GM12878 (cell line): ENCODE results near the gene MCRIP2. TPM values are rescaled to one million over a fixed set of nuclear protein-coding genes. Genes with fewer than 3 reads are reported as not detected.

Experiments
- BACH1 ChIP-seq: fragments of 450-650 bp; IDR thresholded peaks from 2 replicates; pipeline ENCODE4 v1.6.1; 2017; ENCODE audit warnings: mild to moderate bottlenecking, borderline replicate concordance
- BMI1 ChIP-seq: fragments of 450-650 bp; IDR thresholded peaks from 2 replicates; pipeline ENCODE4 v1.6.1; 2016; ENCODE audit warnings: mild to moderate bottlenecking, moderate library complexity, borderline replicate concordance
- CEBPB ChIP-seq, 2 experiments: fragments of 150-350 bp in 1 of 2; IDR thresholded peaks; 2 replicates each; pipeline ENCODE4 v1.6.1; 2012 to 2014; ENCODE audit warnings: low read depth in 2 of 2, low read length in 2 of 2, borderline replicate concordance in 1 of 2, inconsistent platforms in 1 of 2
- CREB1 ChIP-seq: IDR thresholded peaks from 2 replicates; pipeline ENCODE4 v1.6.1; 2012; ENCODE audit warnings: low read depth, mild to moderate bottlenecking, inconsistent platforms
- DPF2 ChIP-seq: fragments of 450-650 bp; IDR thresholded peaks from 2 replicates; pipeline ENCODE4 v1.6.1; 2017; ENCODE audit warnings: mild to moderate bottlenecking
- EGR1 ChIP-seq, 2 experiments: IDR thresholded peaks; 1 replicate in 1 of 2; 2 replicates in 1 of 2; pipeline ENCODE4 v1.6.1; 2011 to 2012; ENCODE audit warnings: low read depth in 2 of 2, low read length in 2 of 2, borderline replicate concordance in 1 of 2, mild to moderate bottlenecking in 1 of 2, moderate library complexity in 1 of 2
- ELK1 ChIP-seq: IDR thresholded peaks from 2 replicates; pipeline ENCODE4 v1.6.1; 2012; ENCODE audit warnings: low read depth, low read length, improper control_type of control experiment
- FOXK2 ChIP-seq: fragments of 450-650 bp; IDR thresholded peaks from 2 replicates; pipeline ENCODE4 v1.6.1; 2017; ENCODE audit warnings: mild to moderate bottlenecking, moderate library complexity
- HDGF ChIP-seq: fragments of 450-650 bp; IDR thresholded peaks from 2 replicates; pipeline ENCODE4 v1.6.1; 2016; ENCODE audit warnings: antibody characterized with exemption
- IKZF2 ChIP-seq, 2 experiments: fragments of 450-650 bp; IDR thresholded peaks; 2 replicates each; pipeline ENCODE4 v1.6.1; 2017; ENCODE audit warnings: mild to moderate bottlenecking in 2 of 2, moderate library complexity in 2 of 2
- IRF4 ChIP-seq: IDR thresholded peaks from 2 replicates; pipeline ENCODE4 v1.6.1; 2011; ENCODE audit warnings: low read depth, low read length
- KAT2A ChIP-seq: conservative IDR thresholded peaks from 2 replicates; pipeline ENCODE4 v1.6.1; 2011; ENCODE audit warnings: low read depth, low read length; ENCODE audit not compliant: control insufficient read depth
- MLLT1 ChIP-seq: fragments of 450-650 bp; IDR thresholded peaks from 2 replicates; pipeline ENCODE4 v1.6.1; 2016; ENCODE audit warnings: mild to moderate bottlenecking
- PRDM15 ChIP-seq: fragments of 450-650 bp; formaldehyde crosslinking; IDR thresholded peaks from 2 replicates; pipeline ENCODE4 v1.4.0; 2020; ENCODE audit warnings: mild to moderate bottlenecking, moderate library complexity
- RUNX3 ChIP-seq: IDR thresholded peaks from 2 replicates; pipeline ENCODE4 v1.6.1; 2012; ENCODE audit warnings: low read length, inconsistent platforms
- SKIL ChIP-seq: fragments of 450-650 bp; IDR thresholded peaks from 2 replicates; pipeline ENCODE4 v1.6.1; 2017; ENCODE audit warnings: mild to moderate bottlenecking, low read depth, inconsistent platforms; ENCODE audit not compliant: poor library complexity, severe bottlenecking
- TAF1 ChIP-seq: IDR thresholded peaks from 2 replicates; pipeline ENCODE4 v1.6.1; 2011; ENCODE audit warnings: mild to moderate bottlenecking, low read depth, low read length, borderline replicate concordance
- YY1 ChIP-seq: IDR thresholded peaks from 2 replicates; pipeline ENCODE4 v1.6.1; 2011; ENCODE audit warnings: low read depth, mild to moderate bottlenecking, low read length
- ZSCAN29 ChIP-seq: fragments of 450-650 bp; IDR thresholded peaks from 2 replicates; pipeline ENCODE4 v1.6.1; 2017; ENCODE audit warnings: mild to moderate bottlenecking, moderate library complexity
- polyA plus RNA-seq, 11 experiments: library from polyadenylated mRNA; depleted of rRNA in 4 of 11; unstranded in 6 of 11; stranded (reverse) in 5 of 11; fragments of >200 nt; fragmentation: Nextera tagmentation in 4 of 11; fragmentation: Illumina TruSeq in 1 of 11; extraction: Ambion mirVana in 4 of 11; extraction: Trizol in 1 of 11; gene quantifications; 1 replicate in 1 of 11; 2 replicates in 10 of 11; pipeline versions ENCODE4 v1.2.1 to v1.2.3, GENCODE V29; 2011 to 2016; ENCODE audit warnings: inconsistent platforms in 2 of 11, missing spikeins in 2 of 11, low read depth in 1 of 11
- total RNA-seq, 4 experiments: library from RNA; depleted of rRNA in 3 of 4; stranded (reverse); fragments of >200 nt in 3 of 4; fragmentation: Illumina TruSeq in 1 of 4; extraction: Trizol in 1 of 4; gene quantifications; 2 replicates each; pipeline versions ENCODE4 v1.2.1 to v1.2.3, GENCODE V29; 2013 to 2021
- TF ChIP-seq, protein P1 (sequence below): IDR thresholded peaks from 2 replicates; pipeline ENCODE4 v1.6.1; 2011; ENCODE audit warnings: borderline replicate concordance, low read depth, mild to moderate bottlenecking, moderate library complexity, low read length; ENCODE audit not compliant: insufficient read depth, poor library complexity, severe bottlenecking

The MCRIP2 gene
- total and polyA plus RNA-seq, 10 of the 15 experiments (the other 5 are each of a cell fraction or from before 2014, with no cell fraction given), result 0.19 to 93.1 (median 57.9) TPM

DNA sequence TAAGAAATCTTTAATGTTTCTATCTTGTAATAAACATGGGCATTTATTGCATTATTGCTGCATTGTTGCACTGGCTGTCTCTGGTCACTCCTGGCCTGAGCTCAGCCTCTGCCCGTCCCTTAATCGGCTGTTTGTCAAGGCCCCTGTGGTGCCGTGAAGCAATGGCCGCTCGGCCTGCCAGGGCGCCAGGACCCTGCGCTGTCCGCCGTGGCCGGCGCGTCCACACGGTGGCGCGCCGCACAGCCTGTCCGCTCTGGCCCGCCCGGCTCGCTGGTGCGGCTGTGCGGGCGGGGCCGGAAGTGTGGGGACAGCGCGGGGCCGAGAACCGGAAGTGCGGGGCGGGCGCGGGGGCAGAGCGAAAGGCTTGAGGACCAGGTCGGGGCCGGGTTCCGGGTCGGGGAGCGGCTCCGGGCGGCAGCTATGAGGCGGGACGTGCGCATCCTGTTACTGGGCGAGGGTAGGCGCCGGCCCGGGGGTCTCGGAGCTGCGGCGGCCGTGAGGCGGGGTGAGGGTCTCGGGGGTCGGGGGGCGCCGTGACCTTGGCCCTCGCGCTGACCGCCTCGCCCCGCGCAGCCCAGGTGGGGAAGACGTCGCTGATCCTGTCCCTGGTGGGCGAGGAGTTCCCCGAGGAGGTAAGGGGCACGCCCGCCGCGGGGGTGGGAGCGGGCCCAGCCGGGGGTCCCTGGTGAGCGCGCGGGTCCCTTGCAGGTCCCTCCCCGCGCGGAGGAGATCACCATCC is 26.3 kb downstream of the MCRIP2 start, which contains the start of gene RHOT2 (continued):
- TF ChIP-seq CREB1, result peak; percentile 57; the same call in 1 of the 2 replicates
- 0 out of 2 replicates have a peak, but pooled peaks have one; percentile 53 for TF ChIP-seq MLLT1
- TF ChIP-seq, protein P1, sequence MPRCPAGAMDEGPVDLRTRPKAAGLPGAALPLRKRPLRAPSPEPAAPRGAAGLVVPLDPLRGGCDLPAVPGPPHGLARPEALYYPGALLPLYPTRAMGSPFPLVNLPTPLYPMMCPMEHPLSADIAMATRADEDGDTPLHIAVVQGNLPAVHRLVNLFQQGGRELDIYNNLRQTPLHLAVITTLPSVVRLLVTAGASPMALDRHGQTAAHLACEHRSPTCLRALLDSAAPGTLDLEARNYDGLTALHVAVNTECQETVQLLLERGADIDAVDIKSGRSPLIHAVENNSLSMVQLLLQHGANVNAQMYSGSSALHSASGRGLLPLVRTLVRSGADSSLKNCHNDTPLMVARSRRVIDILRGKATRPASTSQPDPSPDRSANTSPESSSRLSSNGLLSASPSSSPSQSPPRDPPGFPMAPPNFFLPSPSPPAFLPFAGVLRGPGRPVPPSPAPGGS, result peak; percentile 77
- peak; percentile 97 for TF ChIP-seq YY1
- no peak for TF ChIP-seq HDGF
- no peak for TF ChIP-seq KAT2A
- TF ChIP-seq BACH1, result peak; percentile 75
- peak; percentile 84 for TF ChIP-seq ZSCAN29
- no peak for TF ChIP-seq SKIL
- TF ChIP-seq EGR1 (IDR thresholded peaks at IDR 0.05; ENCODE audit: borderline replicate concordance in 1 of 2, low read depth in 2 of 2, low read length in 2 of 2), result peak; percentile 30 to 90
- no peak for TF ChIP-seq BMI1
- no peak for TF ChIP-seq IKZF2 (IDR thresholded peaks at IDR 0.05)
- TF ChIP-seq CEBPB (IDR thresholded peaks at IDR 0.05; ENCODE audit: borderline replicate concordance in 1 of 2, low read depth in 2 of 2, low read length in 2 of 2), result no peak
- peak; percentile 90 for TF ChIP-seq ELK1
- TF ChIP-seq IRF4, result no peak
- TF ChIP-seq DPF2, result peak; percentile 72; the same call in 1 of the 2 replicates
- TF ChIP-seq RUNX3, result peak; percentile 69
- TF ChIP-seq TAF1, result peak; percentile 77; the same call in 1 of the 2 replicates
- TF ChIP-seq FOXK2, result no peak
- no peak for TF ChIP-seq PRDM15
